BLaER1 (cell line): ENCODE results near the gene FBXL13.

Source experiments
- H3K27ac ChIP-seq: shearing (Covaris generic); formaldehyde crosslinking; 2 replicates; pipeline ENCODE4 v1.8.1; 2022
- H3K27me3 ChIP-seq: shearing (Covaris generic); formaldehyde crosslinking; 2 replicates; pipeline ENCODE4 v1.8.1; 2022
- H3K36me3 ChIP-seq: shearing (Covaris generic); formaldehyde crosslinking; 2 replicates; pipeline ENCODE4 v1.8.1; 2022
- H3K4me1 ChIP-seq: shearing (Covaris generic); formaldehyde crosslinking; 2 replicates; pipeline ENCODE4 v1.8.1; 2022
- H3K4me2 ChIP-seq: shearing (Covaris generic); formaldehyde crosslinking; 2 replicates; pipeline ENCODE4 v1.8.1; 2022
- H3K4me3 ChIP-seq: shearing (Covaris generic); formaldehyde crosslinking; 2 replicates; pipeline ENCODE4 v1.8.1; 2022
- H3K9ac ChIP-seq: shearing (Covaris generic); formaldehyde crosslinking; 2 replicates; pipeline ENCODE4 v1.8.1; 2022
- H3K9me3 ChIP-seq: shearing (Covaris generic); formaldehyde crosslinking; 2 replicates; pipeline ENCODE4 v1.8.1; 2022
- H4K20me1 ChIP-seq: shearing (Covaris generic); formaldehyde crosslinking; 2 replicates; pipeline ENCODE4 v1.8.1; 2022
- Cebpa-rat ChIP-seq: shearing (Covaris generic); IDR thresholded peaks from 2 replicates; pipeline ENCODE4 v1.8.1; 2022

Gene FBXL13

DNA sequence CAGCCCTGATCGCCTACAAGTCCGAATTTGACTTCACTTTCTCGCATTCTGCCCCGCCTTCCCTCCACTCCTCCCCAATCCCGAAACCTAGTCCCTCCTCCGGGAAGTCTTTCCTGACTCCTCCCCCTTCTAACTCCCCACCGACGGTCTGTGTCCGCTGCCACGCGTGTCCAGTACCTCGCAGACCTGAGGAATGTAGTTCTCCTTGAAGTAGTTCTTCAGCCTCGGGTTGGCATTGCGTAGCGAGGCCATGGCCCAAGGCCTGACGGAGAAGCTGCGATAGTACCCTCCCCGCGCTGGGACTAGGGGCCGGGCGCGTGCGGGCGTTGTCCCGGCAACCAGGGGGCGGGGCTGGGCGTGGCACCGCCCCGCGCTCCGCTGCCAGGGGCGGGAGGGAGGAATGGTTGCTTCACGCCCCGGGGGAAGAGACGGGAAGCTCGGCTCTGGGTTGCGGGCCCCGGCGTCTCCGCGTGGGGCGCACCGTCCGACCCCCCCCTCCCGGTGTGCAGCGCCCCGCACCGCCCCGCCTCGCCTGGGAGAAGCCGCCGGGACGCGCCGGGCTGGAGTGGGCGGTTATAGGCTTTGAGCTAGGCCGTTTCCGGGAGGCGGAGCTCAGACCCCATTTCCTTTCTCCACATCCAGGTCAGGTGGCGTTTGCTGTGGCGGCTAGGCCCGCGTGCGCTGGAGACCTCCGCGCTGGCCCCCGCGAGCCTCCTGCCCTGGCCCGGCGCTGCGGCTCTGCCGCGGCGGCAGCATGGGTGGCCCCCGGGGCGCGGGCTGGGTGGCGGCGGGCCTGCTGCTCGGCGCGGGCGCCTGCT, at the start of gene FBXL13, which contains the start of gene ARMC10:
TSS of gene FBXL13 (minus strand) at position 278 of the 818 bp plus-strand sequence.
TSS of gene ARMC10 (plus strand) at position 622 of the 818 bp plus-strand sequence. CDS start at position 755, 133 bp downstream.
- peaks cover 19% of the 10 kb centered on the region; the same call in 1 of the 2 replicates for H3K36me3 ChIP-seq
- H3K27me3 ChIP-seq = no peaks in the 10 kb centered on the region
- peak within 1 kb of the TSS; percentile 75 for H3K4me3 ChIP-seq
- peak within 1 kb of the TSS; percentile 93 for H3K27ac ChIP-seq
- H3K4me1 ChIP-seq = peaks cover 46% of the 10 kb centered on the region
- peak within 1 kb of the TSS; percentile 87 for H3K4me2 ChIP-seq
- H3K9ac ChIP-seq = peak within 1 kb of the TSS; percentile 90
- H3K9me3 ChIP-seq = peaks cover 7% of the 10 kb centered on the region
- TF ChIP-seq Cebpa-rat = peak; percentile 84
- H4K20me1 ChIP-seq = no peaks in the 10 kb centered on the region

DNA sequence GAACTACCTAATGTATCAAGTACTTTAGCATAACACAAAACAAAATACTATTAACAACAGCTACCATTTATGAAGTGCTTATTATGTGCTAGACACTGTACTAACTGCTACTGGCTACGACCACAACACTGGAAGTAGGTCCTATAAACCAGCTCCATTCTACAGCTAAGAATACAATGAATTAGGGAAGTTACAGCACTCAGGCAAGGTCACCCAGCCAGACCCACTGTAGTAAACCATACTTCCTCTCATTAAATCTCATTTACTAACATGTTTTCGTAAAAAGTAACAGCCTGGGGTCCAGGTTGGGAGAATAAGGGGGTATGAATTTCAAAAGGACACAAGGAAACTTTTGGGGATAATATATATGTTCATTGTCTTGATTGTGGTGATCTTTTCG, 48.9 kb upstream of the FBXL13 start:
- H3K9me3 ChIP-seq = no peaks in the 10 kb centered on the region
- no peaks in the 10 kb centered on the region for H3K27me3 ChIP-seq
- no peak overlapping the region for H3K27ac ChIP-seq
- H3K36me3 ChIP-seq = peaks cover 76% of the 10 kb centered on the region
- TF ChIP-seq Cebpa-rat = no peak
- H3K9ac ChIP-seq = no peak overlapping the region
- no peak overlapping the region for H3K4me3 ChIP-seq
- H4K20me1 ChIP-seq = no peaks in the 10 kb centered on the region
- H3K4me1 ChIP-seq = no peaks in the 10 kb centered on the region
- H3K4me2 ChIP-seq = no peak overlapping the region

DNA sequence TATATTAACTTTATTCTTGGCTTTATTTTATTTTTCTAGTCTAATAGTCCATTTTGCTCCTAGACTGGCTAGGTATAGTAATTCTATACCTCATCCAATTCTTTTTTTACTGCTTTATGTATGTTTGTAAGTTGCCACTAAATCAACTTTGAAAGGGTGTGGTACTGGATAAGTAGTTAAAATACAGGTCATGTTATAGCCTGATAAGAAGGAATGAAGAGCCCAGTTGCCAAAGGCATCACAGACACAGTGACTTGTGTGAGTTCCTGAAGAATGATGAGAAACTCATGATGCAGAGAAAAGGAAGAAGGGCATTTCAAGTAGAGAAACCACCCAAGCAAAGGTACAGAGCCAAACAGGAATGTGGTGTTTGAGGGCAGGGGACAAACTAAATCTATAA, 47.0 kb upstream of the FBXL13 start:
- no peaks in the 10 kb centered on the region for H3K9me3 ChIP-seq

DNA sequence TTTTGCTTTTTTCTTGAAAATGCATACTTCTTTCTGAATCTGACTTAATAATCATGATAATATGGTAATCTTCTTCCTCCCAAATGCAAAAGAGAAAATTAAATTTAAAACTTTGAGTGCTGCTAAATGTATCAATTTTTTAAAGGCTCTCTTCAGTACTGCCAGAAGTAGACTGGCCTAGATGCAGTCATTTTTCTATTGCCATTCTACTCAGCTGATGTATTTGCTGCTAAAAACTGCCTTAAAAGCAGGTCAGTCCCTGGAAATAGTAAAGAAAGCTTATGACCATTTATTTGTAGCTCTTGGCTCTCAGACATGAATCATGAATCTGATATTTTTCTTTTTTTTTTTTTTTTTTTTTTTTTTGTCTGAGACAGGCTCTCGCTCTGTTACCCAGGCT, 45.8 kb upstream of the FBXL13 start:
- no peak for TF ChIP-seq Cebpa-rat
- no peak overlapping the region for H3K27ac ChIP-seq
- H3K4me2 ChIP-seq = no peak overlapping the region
- no peaks in the 10 kb centered on the region for H3K4me1 ChIP-seq
- H3K9ac ChIP-seq = no peak overlapping the region
- H4K20me1 ChIP-seq = no peaks in the 10 kb centered on the region
- H3K9me3 ChIP-seq = no peaks in the 10 kb centered on the region
- peaks cover 54% of the 10 kb centered on the region for H3K36me3 ChIP-seq
- no peaks in the 10 kb centered on the region for H3K27me3 ChIP-seq
- H3K4me3 ChIP-seq = no peak overlapping the region

More for the DNA sequence above, 47.0 kb upstream of the FBXL13 start:
- H3K4me3 ChIP-seq = no peak overlapping the region
- no peaks in the 10 kb centered on the region for H3K4me1 ChIP-seq
- no peak for TF ChIP-seq Cebpa-rat
- H3K9ac ChIP-seq = no peak overlapping the region
- peaks cover 65% of the 10 kb centered on the region for H3K36me3 ChIP-seq
- H3K27ac ChIP-seq = no peak overlapping the region
- no peaks in the 10 kb centered on the region for H3K27me3 ChIP-seq
- H4K20me1 ChIP-seq = no peaks in the 10 kb centered on the region
- no peak overlapping the region for H3K4me2 ChIP-seq

DNA sequence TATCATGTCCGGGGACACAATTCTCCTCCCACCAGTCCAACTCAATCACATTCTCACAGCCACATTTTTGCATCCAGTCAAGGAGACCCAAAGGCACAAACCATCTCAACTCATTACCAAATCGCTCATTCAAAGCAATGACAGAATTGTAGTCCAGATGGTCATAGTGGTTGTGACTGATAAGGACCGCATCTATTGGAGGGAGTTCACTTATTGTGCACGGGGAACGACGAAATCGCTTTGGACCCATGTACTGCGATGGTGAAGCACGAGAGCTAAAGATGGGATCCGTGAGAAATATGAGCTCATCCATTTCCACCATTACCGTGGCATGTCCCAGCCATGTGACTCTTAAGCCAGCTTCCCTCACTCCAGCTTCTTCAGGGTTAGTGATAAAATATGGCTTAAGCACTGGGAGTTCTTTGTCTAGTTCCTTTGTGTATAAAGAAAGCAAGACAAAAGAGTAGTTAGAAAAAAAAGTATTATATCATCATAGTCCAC, 45.2 kb upstream of the FBXL13 start:
- no peak overlapping the region for H3K27ac ChIP-seq
- no peak for TF ChIP-seq Cebpa-rat
- no peaks in the 10 kb centered on the region for H3K9me3 ChIP-seq
- H3K4me2 ChIP-seq = no peak overlapping the region
- H3K4me1 ChIP-seq = no peaks in the 10 kb centered on the region
- H3K9ac ChIP-seq = no peak overlapping the region
- no peaks in the 10 kb centered on the region for H4K20me1 ChIP-seq
- no peak overlapping the region for H3K4me3 ChIP-seq
- H3K27me3 ChIP-seq = no peaks in the 10 kb centered on the region
- H3K36me3 ChIP-seq = peaks cover 56% of the 10 kb centered on the region

DNA sequence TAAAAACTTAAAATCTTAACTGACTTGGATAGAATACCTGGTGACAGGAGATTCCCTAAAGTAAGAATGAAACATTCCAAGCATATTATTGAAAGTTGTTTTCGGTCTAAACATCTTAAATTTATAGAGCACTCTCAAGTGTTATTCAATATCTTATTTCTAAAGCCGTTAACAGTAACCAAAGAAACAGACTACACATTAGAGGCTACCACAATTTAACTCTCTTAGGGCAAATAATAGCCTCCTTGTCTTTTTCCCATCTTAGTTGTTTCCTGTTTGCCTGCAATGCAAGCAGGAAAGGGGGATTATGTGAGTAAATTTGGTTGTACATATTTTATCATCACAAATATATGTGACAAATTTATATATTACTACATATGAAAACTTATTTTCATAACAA, 42.9 kb upstream of the FBXL13 start:
- Histone ChIP-seq H3K9me3 (no peaks in the 10 kb centered on the region), H3K4me2 (no peak overlapping the region), H3K9ac (no peak overlapping the region), H3K27ac (no peak overlapping the region), H4K20me1 (no peaks in the 10 kb centered on the region), H3K4me3 (no peak overlapping the region), H3K36me3 (peaks cover 57% of the 10 kb centered on the region), H3K4me1 (no peaks in the 10 kb centered on the region), H3K27me3 (no peaks in the 10 kb centered on the region)
- TF ChIP-seq Cebpa-rat = no peak

DNA sequence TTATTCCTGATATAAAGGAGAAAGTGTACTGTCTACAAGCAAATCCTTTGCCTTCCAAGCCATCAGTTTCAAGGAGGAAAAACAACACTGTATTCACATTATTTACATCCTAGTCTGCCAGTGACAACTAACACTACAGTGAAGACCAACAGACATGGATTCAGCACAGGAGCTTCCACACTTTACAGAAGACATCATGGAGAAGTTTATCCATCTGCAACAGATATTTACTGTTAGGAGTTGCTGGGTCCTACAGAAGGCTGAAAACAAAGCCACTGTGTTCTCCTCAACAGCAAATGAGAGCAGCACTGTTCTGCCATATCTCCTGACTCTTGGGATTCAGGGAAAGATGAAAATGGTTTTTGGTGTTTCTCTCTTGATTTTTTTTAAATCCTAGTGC, 42.4 kb upstream of the FBXL13 start:
- no peaks in the 10 kb centered on the region for H3K9me3 ChIP-seq
- no peak overlapping the region for H3K9ac ChIP-seq
- no peak for TF ChIP-seq Cebpa-rat
- peaks cover 55% of the 10 kb centered on the region for H3K36me3 ChIP-seq
- H4K20me1 ChIP-seq = no peaks in the 10 kb centered on the region
- H3K4me1 ChIP-seq = no peaks in the 10 kb centered on the region
- no peaks in the 10 kb centered on the region for H3K27me3 ChIP-seq
- no peak overlapping the region for H3K27ac ChIP-seq
- no peak overlapping the region for H3K4me3 ChIP-seq
- H3K4me2 ChIP-seq = no peak overlapping the region

DNA sequence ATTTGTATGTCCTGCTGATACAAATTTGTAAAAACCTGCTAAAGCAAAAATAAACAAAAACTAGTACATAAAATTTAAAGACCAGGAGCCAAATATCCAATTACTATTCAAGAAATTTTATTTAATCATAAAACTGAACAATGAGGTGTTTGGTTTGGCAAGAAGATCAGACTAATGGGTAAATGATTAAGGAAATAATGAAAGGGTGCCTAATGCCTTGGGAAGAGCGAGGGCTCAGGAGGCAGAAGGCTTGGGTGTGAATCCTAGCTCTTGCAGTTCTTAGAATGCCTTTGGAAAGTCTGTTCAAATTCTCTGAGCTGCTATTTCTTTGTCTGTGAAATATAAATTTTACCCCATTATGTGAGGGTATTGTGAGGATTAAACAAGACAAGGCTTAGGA, 41.9 kb upstream of the FBXL13 start:
- Histone ChIP-seq H3K27ac (no peak overlapping the region), H3K27me3 (no peaks in the 10 kb centered on the region), H3K4me2 (no peak overlapping the region), H3K9ac (no peak overlapping the region), H3K9me3 (0 out of 2 replicates have a peak, but pooled peaks cover 2% of the 10 kb centered on the region), H4K20me1 (no peaks in the 10 kb centered on the region), H3K4me1 (no peaks in the 10 kb centered on the region), H3K4me3 (no peak overlapping the region), H3K36me3 (peaks cover 52% of the 10 kb centered on the region)
- TF ChIP-seq Cebpa-rat = no peak

DNA sequence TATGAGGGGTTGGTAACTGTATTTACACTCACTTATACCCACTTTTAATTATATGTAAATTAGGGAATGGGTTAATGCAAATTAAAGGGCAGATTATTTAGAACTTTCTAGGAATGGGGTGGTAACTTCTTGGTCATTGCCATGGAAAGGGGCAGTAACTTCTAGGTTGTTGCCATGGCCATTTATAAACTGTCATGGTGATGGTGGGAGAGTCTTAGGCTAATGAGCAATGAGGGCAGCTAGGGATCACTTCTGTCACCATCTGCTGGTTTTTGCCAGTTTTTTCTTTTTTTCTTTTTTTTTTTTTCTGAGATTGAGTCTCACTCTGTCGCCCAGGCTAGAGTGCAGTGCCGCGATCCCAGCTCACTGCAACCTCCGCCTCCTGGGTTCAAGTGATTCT, 41.2 kb upstream of the FBXL13 start:
- Histone ChIP-seq H3K4me1 (no peaks in the 10 kb centered on the region), H3K27ac (no peak overlapping the region), H4K20me1 (no peaks in the 10 kb centered on the region), H3K4me3 (no peak overlapping the region), H3K4me2 (no peak overlapping the region), H3K9ac (no peak overlapping the region), H3K27me3 (no peaks in the 10 kb centered on the region), H3K36me3 (peaks cover 45% of the 10 kb centered on the region), H3K9me3 (0 out of 2 replicates have a peak, but pooled peaks cover 4% of the 10 kb centered on the region)
- no peak for TF ChIP-seq Cebpa-rat

DNA sequence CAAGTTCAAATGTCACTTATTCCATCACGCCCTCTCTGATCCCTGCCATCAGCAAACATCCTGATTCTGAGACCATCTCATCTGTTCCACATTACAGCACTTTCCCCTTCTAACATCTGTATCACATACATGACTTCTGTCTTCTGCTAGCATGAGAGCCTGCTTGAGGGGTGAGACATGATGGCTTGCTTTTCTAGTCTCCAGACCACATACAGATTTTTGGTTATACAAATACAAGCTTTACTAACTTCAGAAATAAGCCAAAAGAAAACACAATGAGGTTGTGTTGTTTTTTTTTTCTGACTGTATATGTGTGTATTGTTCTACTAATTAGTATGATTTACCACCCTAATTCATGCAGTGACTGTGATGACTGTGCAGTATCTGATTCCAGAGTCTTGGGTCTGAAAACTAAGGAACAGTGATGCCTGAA, 40.0 kb upstream of the FBXL13 start:
- no peaks in the 10 kb centered on the region for H4K20me1 ChIP-seq

More for the DNA sequence above, 40.0 kb upstream of the FBXL13 start:
- no peak overlapping the region for H3K27ac ChIP-seq
- 0 out of 2 replicates have a peak, but pooled peaks cover 4% of the 10 kb centered on the region for H3K9me3 ChIP-seq
- H3K36me3 ChIP-seq = peaks cover 34% of the 10 kb centered on the region
- H3K4me3 ChIP-seq = no peak overlapping the region
- H3K4me1 ChIP-seq = no peaks in the 10 kb centered on the region
- H3K9ac ChIP-seq = no peak overlapping the region
- no peak overlapping the region for H3K4me2 ChIP-seq
- H3K27me3 ChIP-seq = no peaks in the 10 kb centered on the region
- no peak for TF ChIP-seq Cebpa-rat
